Activated naive CD8-positive, alpha-beta T cell treated with anti-CD3 and anti-CD28 coated beads, Interleukin-2, amount 50 U/mL, for 24 hours (primary cell): ENCODE results near the gene KCNQ1OT1.
A peak's percentile ranks its signal among the peaks of the same experiment; 100 is the strongest.

Experiments
- ATAC-seq: fragments of 150-1000 bp; cut with Tn5 transposase; one replicate; pipeline ENCODE4 v1.10.0; 2021
- DNase-seq: peaks from one replicate; pipeline ENCODE4 v3.0.0; 2021
- H3K27ac Mint-ChIP-seq: one replicate; pipeline ENCODE4 v1.8.0; 2021; ENCODE audit warnings: mild to moderate bottlenecking, mixed read lengths
- H3K27me3 Mint-ChIP-seq: one replicate; pipeline ENCODE4 v1.8.0; 2021; ENCODE audit warnings: mixed read lengths
- H3K36me3 Mint-ChIP-seq: one replicate; pipeline ENCODE4 v1.8.0; 2021; ENCODE audit warnings: low read depth, mixed read lengths
- H3K4me1 Mint-ChIP-seq: one replicate; pipeline ENCODE4 v1.8.0; 2021; ENCODE audit warnings: mixed read lengths
- H3K4me3 Mint-ChIP-seq: one replicate; pipeline ENCODE4 v1.8.0; 2021; ENCODE audit warnings: mild to moderate bottlenecking, moderate library complexity, mixed read lengths
- H3K9me3 Mint-ChIP-seq: one replicate; pipeline ENCODE4 v1.8.0; 2021; ENCODE audit warnings: mixed read lengths

The KCNQ1OT1 gene

GRCh38 chr11:2699531-2700414 lies at the start of gene KCNQ1OT1:
TSS of gene KCNQ1OT1 (minus strand) at chr11:2699994.
- Mint-ChIP-seq H3K4me3 (peak within 1 kb of the TSS; percentile 81), H3K4me1 (peaks cover 11% of the 10 kb centered on the region), H3K27me3 (peaks cover 4% of the 10 kb centered on the region), H3K9me3 (no peaks in the 10 kb centered on the region), H3K27ac (peak within 1 kb of the TSS; percentile 44), H3K36me3 (peaks cover 2% of the 10 kb centered on the region)
- DNase-seq (peak; percentile 81), ATAC-seq (peak; percentile 92)

DNA sequence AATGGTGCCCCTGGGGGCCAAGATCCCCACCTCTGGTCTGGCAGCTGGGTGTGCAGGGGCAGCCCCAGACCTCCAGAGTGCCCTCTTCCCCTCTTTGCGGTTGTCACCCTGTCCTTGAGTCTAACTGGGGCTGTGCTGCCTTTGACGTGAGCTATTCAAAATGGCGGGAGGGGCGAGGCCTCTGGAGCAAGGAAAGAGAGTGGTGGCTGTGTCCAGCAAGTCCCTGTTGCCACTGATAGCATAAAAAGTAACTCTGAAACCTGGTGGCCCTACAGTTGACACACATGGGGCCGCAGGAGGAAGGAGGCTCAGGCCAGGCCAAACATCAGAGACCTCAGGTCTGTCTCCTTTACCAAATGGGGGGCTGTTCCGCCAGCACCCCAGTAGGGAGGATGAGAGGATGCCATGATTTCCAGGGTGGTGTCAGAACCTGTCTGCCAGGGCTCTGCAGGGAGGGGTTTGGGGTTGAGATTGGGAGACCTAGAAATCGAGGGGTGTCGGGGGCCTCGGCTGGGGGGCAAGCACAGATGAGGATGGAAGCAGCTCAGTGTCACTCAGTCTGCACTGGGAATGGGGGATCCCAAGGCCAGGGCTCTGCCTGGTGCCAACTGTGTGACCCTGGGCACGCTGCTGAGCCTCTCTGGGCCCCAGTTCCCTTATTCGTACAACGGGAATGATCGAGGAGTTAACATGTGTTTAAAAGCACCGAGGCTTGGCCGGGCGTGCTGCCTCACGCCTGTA lies 49.2 kb upstream of the KCNQ1OT1 start:
- H3K27ac Mint-ChIP-seq, result no peak overlapping the region
- peaks cover 3% of the 10 kb centered on the region for H3K9me3 Mint-ChIP-seq
- no peak overlapping the region for H3K4me3 Mint-ChIP-seq
- DNase-seq (no peak), ATAC-seq (no peak)
- no peaks in the 10 kb centered on the region for H3K4me1 Mint-ChIP-seq
- peaks cover 3% of the 10 kb centered on the region for H3K36me3 Mint-ChIP-seq
- H3K27me3 Mint-ChIP-seq, result no peaks in the 10 kb centered on the region

DNA sequence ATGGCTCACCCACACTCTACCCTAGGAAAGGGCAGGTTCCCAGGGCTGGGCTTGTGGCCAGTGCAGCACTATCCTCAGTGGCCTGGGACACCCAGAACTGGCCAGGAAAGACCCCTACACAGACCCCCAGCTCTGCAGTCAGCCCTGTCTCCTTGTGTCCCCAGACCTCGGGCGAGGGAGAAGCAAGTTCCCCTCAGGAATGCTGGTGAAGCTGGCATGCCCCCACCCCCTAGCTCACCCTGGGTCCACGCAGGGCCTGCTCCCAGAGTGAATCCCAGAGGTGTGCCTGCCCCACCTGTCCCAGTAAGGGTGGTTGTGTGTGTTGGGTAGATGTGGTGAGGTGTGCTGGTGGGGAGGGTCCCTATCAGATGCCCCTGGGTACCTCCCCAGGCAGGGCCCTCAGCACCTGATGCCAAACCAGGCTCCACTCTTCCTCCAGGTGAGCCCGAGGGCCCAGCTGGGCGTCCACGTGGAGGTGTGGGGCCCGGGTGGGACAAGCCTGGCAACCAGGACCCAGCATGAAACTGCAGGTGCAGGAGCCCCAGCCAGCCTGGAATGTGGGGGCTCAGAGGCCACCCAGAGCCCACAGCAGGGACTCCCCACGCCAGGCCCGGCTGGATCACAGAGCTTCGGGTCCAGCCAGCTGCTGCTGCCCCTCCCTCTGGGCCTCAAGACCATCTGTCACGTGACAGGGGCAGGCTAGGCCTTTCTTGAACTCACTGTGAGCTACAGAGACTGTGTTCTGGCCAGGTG lies 48.4 kb upstream of the KCNQ1OT1 start:
- no peaks in the 10 kb centered on the region for H3K27me3 Mint-ChIP-seq
- no peak overlapping the region for H3K27ac Mint-ChIP-seq
- DNase-seq (no peak), ATAC-seq (no peak)
- no peaks in the 10 kb centered on the region for H3K9me3 Mint-ChIP-seq
- no peaks in the 10 kb centered on the region for H3K4me1 Mint-ChIP-seq
- peaks cover 3% of the 10 kb centered on the region for H3K36me3 Mint-ChIP-seq
- no peak overlapping the region for H3K4me3 Mint-ChIP-seq

DNA sequence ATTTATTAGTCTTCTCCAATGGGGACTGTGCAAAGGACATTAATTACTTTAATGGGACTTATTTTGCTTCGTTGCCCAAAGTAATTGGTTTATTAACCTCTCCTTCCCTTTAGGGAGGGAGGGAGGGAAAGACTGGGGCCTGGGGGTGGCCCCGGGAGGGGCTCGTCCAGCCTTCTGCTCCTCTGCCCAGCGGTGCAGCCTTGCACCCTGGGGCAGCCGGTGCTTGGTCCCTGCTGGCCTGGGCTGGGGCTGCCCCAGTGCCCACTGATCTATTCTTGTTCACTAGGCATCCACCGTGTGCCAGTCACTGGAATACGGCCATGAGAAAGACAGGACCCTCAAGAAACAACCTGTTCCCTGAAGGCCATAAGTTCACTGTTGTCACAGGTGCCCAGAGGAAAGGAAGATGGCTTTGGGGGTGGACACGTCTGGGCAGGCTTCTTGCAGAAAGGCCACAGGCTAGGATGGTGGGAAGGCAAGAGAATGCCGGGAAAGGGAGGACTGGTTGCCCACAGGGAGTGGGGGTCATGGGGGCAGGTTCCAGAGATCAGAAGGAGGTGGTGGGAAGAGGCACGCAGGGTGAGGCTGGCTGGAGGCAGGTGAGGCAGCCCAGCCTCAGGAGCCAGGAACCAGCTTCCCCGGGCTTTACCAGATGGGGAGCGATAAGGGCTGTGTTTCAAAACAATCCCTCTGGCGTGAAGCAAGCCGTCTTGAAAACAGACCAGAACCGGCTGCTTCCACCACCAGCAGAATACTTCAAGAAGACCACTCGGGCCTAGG lies 47.6 kb upstream of the KCNQ1OT1 start:
- H3K27me3 Mint-ChIP-seq, result no peaks in the 10 kb centered on the region
- no peaks in the 10 kb centered on the region for H3K9me3 Mint-ChIP-seq
- H3K4me3 Mint-ChIP-seq, result no peak overlapping the region
- no peak for ATAC-seq
- no peak for DNase-seq
- H3K4me1 Mint-ChIP-seq, result no peaks in the 10 kb centered on the region
- peaks cover 3% of the 10 kb centered on the region for H3K36me3 Mint-ChIP-seq
- no peak overlapping the region for H3K27ac Mint-ChIP-seq

- Mint-ChIP-seq H3K4me1 (no peaks in the 10 kb centered on the region), H3K27me3 (no peaks in the 10 kb centered on the region), H3K4me3 (no peak overlapping the region), H3K9me3 (no peaks in the 10 kb centered on the region), H3K36me3 (no peaks in the 10 kb centered on the region), H3K27ac (no peak overlapping the region)
- ATAC-seq (no peak), DNase-seq (no peak)
These were observed 46.8 kb upstream of the KCNQ1OT1 start for GRCh38 chr11:2746401-2747247.

- Mint-ChIP-seq H3K27me3 (no peaks in the 10 kb centered on the region), H3K36me3 (no peaks in the 10 kb centered on the region), H3K4me1 (no peaks in the 10 kb centered on the region), H3K9me3 (no peaks in the 10 kb centered on the region), H3K4me3 (no peak overlapping the region), H3K27ac (no peak overlapping the region)
- DNase-seq (no peak), ATAC-seq (no peak)
These were observed 45.7 kb upstream of the KCNQ1OT1 start for GRCh38 chr11:2745511-2745910.

DNA sequence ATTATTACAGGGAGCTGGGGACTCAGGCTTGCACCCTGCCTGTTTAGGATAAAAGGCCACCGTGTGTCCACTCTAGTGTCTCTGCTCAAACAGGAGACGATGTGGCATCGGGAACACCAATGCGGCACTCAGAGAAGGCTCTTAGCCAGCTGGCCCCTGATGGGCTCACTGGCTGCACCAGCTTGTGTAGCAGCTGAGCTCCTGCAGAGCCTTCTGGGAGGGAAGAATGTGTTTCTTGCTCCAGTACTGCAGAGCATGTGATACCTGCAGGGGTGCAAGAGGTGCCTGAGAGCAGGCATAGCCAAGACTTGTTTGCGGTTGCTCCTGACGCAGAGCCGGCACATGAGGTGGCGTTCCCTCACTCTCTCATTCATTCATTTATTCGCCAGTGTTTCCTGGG lies 44.4 kb upstream of the KCNQ1OT1 start:
- Mint-ChIP-seq H3K4me1 (no peaks in the 10 kb centered on the region), H3K27ac (no peak overlapping the region), H3K36me3 (no peaks in the 10 kb centered on the region), H3K9me3 (no peaks in the 10 kb centered on the region), H3K27me3 (no peaks in the 10 kb centered on the region), H3K4me3 (no peak overlapping the region)
- ATAC-seq (no peak), DNase-seq (no peak)

DNA sequence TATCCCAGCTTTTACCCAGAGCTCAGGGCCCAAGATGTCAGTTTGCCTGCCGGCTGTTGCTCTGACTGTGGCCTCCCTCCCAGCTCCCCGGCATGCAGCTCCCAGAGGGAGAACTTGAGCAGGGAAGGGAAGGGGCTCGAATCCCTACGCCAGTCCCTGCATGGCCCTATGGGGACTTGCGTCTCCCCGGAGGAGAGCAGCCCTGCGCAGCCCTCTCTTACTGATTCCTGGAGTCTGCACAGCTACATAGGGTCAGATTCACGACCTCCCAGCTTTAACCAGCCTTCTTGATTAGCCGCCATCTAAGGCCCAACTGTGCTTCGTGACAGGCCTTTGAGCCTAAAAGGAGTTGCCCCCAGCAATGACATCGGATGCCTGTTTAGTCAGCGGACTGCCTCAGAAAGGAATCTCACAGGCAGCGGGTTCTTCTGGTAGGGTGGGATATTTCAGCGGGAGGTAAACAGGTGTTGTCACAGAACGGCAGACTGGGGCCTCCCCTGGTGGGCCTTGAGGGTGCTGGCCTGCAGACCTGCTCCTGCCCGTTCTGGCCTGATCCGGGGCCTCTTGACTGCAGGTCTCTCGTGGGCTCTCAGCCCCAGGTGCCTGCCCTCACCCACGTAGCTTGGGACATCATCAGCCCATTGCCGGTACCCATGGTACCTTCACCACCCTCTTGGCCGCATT lies 43.8 kb upstream of the KCNQ1OT1 start:
- H3K4me3 Mint-ChIP-seq, result no peak overlapping the region
- H3K27me3 Mint-ChIP-seq, result no peaks in the 10 kb centered on the region
- DNase-seq (no peak), ATAC-seq (no peak)
- no peaks in the 10 kb centered on the region for H3K36me3 Mint-ChIP-seq
- H3K9me3 Mint-ChIP-seq, result no peaks in the 10 kb centered on the region
- no peak overlapping the region for H3K27ac Mint-ChIP-seq
- H3K4me1 Mint-ChIP-seq, result no peaks in the 10 kb centered on the region

DNA sequence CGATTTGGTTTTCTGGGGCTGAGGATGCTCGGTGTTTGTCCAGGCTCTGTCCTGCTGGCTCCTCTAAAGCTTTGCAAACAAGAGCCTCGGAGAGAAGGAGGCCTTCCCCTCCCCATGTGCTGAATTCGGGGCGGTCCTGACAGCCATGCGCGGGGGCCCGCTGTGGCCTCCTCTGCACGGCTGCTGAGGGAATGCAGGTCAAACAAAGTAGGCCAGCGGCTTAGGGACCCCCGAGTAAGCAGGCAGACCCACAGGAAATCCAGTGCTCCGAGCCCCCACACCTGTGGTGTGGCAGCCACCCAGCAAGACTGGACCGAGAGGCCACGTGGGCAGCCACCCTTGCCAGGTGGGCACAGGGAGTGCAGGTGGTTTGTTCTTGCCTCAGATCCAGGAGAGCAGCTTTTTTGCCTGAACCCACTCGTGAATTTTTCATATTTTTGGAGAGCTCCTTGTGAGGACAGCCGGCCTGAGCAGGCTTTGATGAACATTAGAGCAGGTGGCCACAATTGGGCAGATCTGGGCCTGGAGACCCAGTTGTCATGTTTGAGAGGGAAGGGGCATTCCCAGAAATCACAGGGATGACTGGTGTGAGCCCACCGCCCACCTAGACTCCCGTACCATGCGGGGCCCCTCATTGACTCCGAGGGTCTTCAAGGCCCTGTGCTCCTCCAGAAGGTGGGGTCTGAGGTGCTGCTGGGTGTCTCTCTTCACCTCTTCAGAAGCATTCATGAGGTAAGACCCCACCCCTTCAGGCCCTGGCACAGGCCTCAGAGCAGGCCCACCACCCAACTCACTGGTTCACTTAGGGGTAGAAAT lies 43.0 kb upstream of the KCNQ1OT1 start:
- H3K9me3 Mint-ChIP-seq, result no peaks in the 10 kb centered on the region
- DNase-seq, result no peak
- H3K4me1 Mint-ChIP-seq, result no peaks in the 10 kb centered on the region
- no peak overlapping the region for H3K27ac Mint-ChIP-seq
- ATAC-seq, result no peak
- no peaks in the 10 kb centered on the region for H3K27me3 Mint-ChIP-seq
- no peaks in the 10 kb centered on the region for H3K36me3 Mint-ChIP-seq
- no peak overlapping the region for H3K4me3 Mint-ChIP-seq

GRCh38 chr11:2742201-2742600 lies 42.4 kb upstream of the KCNQ1OT1 start:
- Mint-ChIP-seq H3K4me1 (no peaks in the 10 kb centered on the region), H3K4me3 (no peak overlapping the region), H3K27ac (no peak overlapping the region), H3K27me3 (no peaks in the 10 kb centered on the region), H3K36me3 (no peaks in the 10 kb centered on the region), H3K9me3 (no peaks in the 10 kb centered on the region)
- DNase-seq (no peak), ATAC-seq (no peak)

- ATAC-seq, result no peak
- H3K36me3 Mint-ChIP-seq, result no peaks in the 10 kb centered on the region
- H3K4me1 Mint-ChIP-seq, result no peaks in the 10 kb centered on the region
- no peak overlapping the region for H3K27ac Mint-ChIP-seq
- H3K9me3 Mint-ChIP-seq, result no peaks in the 10 kb centered on the region
- no peak overlapping the region for H3K4me3 Mint-ChIP-seq
- no peak for DNase-seq
- no peaks in the 10 kb centered on the region for H3K27me3 Mint-ChIP-seq
These were observed 41.8 kb upstream of the KCNQ1OT1 start for GRCh38 chr11:2741377-2742131.

GRCh38 chr11:2741006-2741376 lies 41.2 kb upstream of the KCNQ1OT1 start:
- Mint-ChIP-seq H3K36me3 (no peaks in the 10 kb centered on the region), H3K27ac (no peak overlapping the region), H3K27me3 (no peaks in the 10 kb centered on the region), H3K9me3 (no peaks in the 10 kb centered on the region), H3K4me1 (no peaks in the 10 kb centered on the region), H3K4me3 (no peak overlapping the region)
- DNase-seq, result no peak
- ATAC-seq, result peak; percentile 67
